Inferior parietal cortex (tissue), 1 donor: Measurements from ENCODE around the gene CALD1.

Experiments
- DNase-seq: peaks from one replicate; pipeline ENCODE4 v3.0.0-alpha.2; 2016; ENCODE audit errors: extremely low spot score

The CALD1 gene

GRCh38 chr7:134859783-134860182 is 80.3 kb downstream of the CALD1 start:
- no peak for DNase-seq

GRCh38 chr7:134865001-134865845 is 85.8 kb downstream of the CALD1 start:
- DNase-seq: no peak

GRCh38 chr7:134866617-134867016 is 87.2 kb downstream of the CALD1 start:
- DNase-seq: no peak

- DNase-seq: no peak
Observed at GRCh38 chr7:134870156-134870555, 90.7 kb downstream of the CALD1 start.

GRCh38 chr7:134870781-134871180 is 91.3 kb downstream of the CALD1 start:
- no peak for DNase-seq

- DNase-seq: no peak
Observed at GRCh38 chr7:134873253-134873652, 93.8 kb downstream of the CALD1 start.

GRCh38 chr7:134874407-134874806 is 95.0 kb downstream of the CALD1 start:
- no peak for DNase-seq

GRCh38 chr7:134875867-134876266 is 96.4 kb downstream of the CALD1 start:
- no peak for DNase-seq

- DNase-seq: no peak
Observed at GRCh38 chr7:134878746-134879357, 99.4 kb downstream of the CALD1 start.

GRCh38 chr7:134879815-134880475 is 100.5 kb downstream of the CALD1 start:
- DNase-seq: no peak

GRCh38 chr7:134882481-134882880 is 103.0 kb downstream of the CALD1 start:
- DNase-seq: no peak

- no peak for DNase-seq
Observed at GRCh38 chr7:134885967-134886352, 106.5 kb downstream of the CALD1 start.

GRCh38 chr7:134886353-134887057 is 107.1 kb downstream of the CALD1 start:
- no peak for DNase-seq

GRCh38 chr7:134887523-134887922 is 108.1 kb downstream of the CALD1 start:
- no peak for DNase-seq

- DNase-seq: no peak
Observed at GRCh38 chr7:134888141-134888740, 108.8 kb downstream of the CALD1 start.

GRCh38 chr7:134890246-134891240 is 111.1 kb downstream of the CALD1 start:
- DNase-seq: peak; percentile 53

GRCh38 chr7:134891262-134891695 is 111.8 kb downstream of the CALD1 start:
- peak; percentile 88 for DNase-seq

GRCh38 chr7:134891696-134892678 is 112.6 kb downstream of the CALD1 start:
- DNase-seq: peak; percentile 57

- DNase-seq: no peak
Observed at GRCh38 chr7:134892963-134893362, 113.5 kb downstream of the CALD1 start.
